HG02943 (cell line): ENCODE results near the gene AP1G1.
A peak's percentile ranks its signal among the peaks of the same experiment; 100 is the strongest.
"Not testable (repeated sequence)": the region's sequence is repeated elsewhere in the genome, so short reads cannot be mapped to it uniquely, and the experiment has no call there.

Experiments used
- ATAC-seq: cut with Tn5 transposase; IDR thresholded peaks from one replicate; pipeline ENCODE4 v1.9.1; 2021; ENCODE audit warnings: mild to moderate bottlenecking, low read depth, moderate library complexity; ENCODE audit not compliant: unreplicated experiment

The AP1G1 gene

GRCh38 chr16:71808593-71809459 is at the start of gene AP1G1:
Gene AP1G1, minus strand, starts transcription at chr16:71808834. Its CDS starts 19,355 bp downstream, at chr16:71789479.
- peak; percentile 81 for ATAC-seq

GRCh38 chr16:71855937-71856662 is 47.5 kb upstream of the AP1G1 start:
- no peak for ATAC-seq

GRCh38 chr16:71854369-71854948 is 45.8 kb upstream of the AP1G1 start:
- ATAC-seq = no peak

- peak; percentile 74 for ATAC-seq
These were observed 44.8 kb upstream of the AP1G1 start for GRCh38 chr16:71853413-71853812.

- no peak for ATAC-seq
These were observed 43.9 kb upstream of the AP1G1 start for GRCh38 chr16:71852561-71852960.

GRCh38 chr16:71852158-71852557 is 43.5 kb upstream of the AP1G1 start:
- no peak for ATAC-seq

- ATAC-seq = no peak
These were observed 43.1 kb upstream of the AP1G1 start for GRCh38 chr16:71851746-71852145.

- no peak for ATAC-seq
These were observed 40.0 kb upstream of the AP1G1 start for GRCh38 chr16:71848622-71849021.

- no peak for ATAC-seq
These were observed 38.5 kb upstream of the AP1G1 start for GRCh38 chr16:71847096-71847495.

GRCh38 chr16:71846431-71846830 is 37.8 kb upstream of the AP1G1 start:
- ATAC-seq = no peak

- peak; percentile 61 for ATAC-seq
These were observed 37.2 kb upstream of the AP1G1 start, which contains the start of gene ATXN1L for GRCh38 chr16:71845639-71846430. Gene ATXN1L, plus strand, starts transcription at chr16:71845976. Its CDS starts 3,765 bp downstream, at chr16:71849741.

GRCh38 chr16:71843572-71843971 is 34.9 kb upstream of the AP1G1 start:
- ATAC-seq = no peak

- no peak for ATAC-seq
These were observed 31.4 kb upstream of the AP1G1 start for GRCh38 chr16:71840052-71840451.

GRCh38 chr16:71837150-71837549 is 28.5 kb upstream of the AP1G1 start:
- ATAC-seq = no peak

GRCh38 chr16:71834291-71834690 is 25.7 kb upstream of the AP1G1 start:
- ATAC-seq = no peak

- ATAC-seq = not testable (repeated sequence)
These were observed 23.5 kb upstream of the AP1G1 start for GRCh38 chr16:71832112-71832511.

GRCh38 chr16:71831698-71832097 is 23.1 kb upstream of the AP1G1 start:
- ATAC-seq = not testable (repeated sequence)

GRCh38 chr16:71830359-71830758 is 21.7 kb upstream of the AP1G1 start:
- ATAC-seq = no peak

GRCh38 chr16:71826533-71827017 is 17.9 kb upstream of the AP1G1 start:
- no peak for ATAC-seq

GRCh38 chr16:71817155-71817500 is 8.5 kb upstream of the AP1G1 start:
- peak; percentile 12 for ATAC-seq
